GM03348 (cell line): ENCODE measurements around the gene FIZ1.
A peak's percentile ranks its signal among the peaks of the same experiment; 100 is the strongest.
"Not testable (repeated sequence)": the region's sequence is repeated elsewhere in the genome, so short reads cannot be mapped to it uniquely, and the experiment has no call there.

ENCODE experiments used
- DNase-seq: peaks from one replicate; pipeline ENCODE4 v3.0.0; 2012; ENCODE audit warnings: low spot score

FIZ1 gene

GRCh38 chr19:55594996-55595545, 4.2 kb downstream of the FIZ1 start:
- DNase-seq = no peak

- no peak for DNase-seq
Measured at GRCh38 chr19:55593096-55593772, 6.1 kb downstream of the FIZ1 start.

GRCh38 chr19:55592391-55593090, 6.8 kb downstream of the FIZ1 start:
- no peak for DNase-seq

- no peak for DNase-seq
Measured at GRCh38 chr19:55591555-55591954, 7.8 kb downstream of the FIZ1 start.

GRCh38 chr19:55590617-55591016, 8.7 kb downstream of the FIZ1 start:
- DNase-seq = no peak

GRCh38 chr19:55590109-55590508, 9.2 kb downstream of the FIZ1 start:
- no peak for DNase-seq

GRCh38 chr19:55588738-55589137, 10.6 kb downstream of the FIZ1 start:
- no peak for DNase-seq

- DNase-seq = peak; percentile 94
Measured at GRCh38 chr19:55586976-55587668, 12.2 kb downstream of the FIZ1 start.

GRCh38 chr19:55585658-55586339, 13.5 kb downstream of the FIZ1 start:
- peak; percentile 82 for DNase-seq

- DNase-seq = no peak
Measured at GRCh38 chr19:55584871-55585270, 14.4 kb downstream of the FIZ1 start.

GRCh38 chr19:55583897-55584296, 15.4 kb downstream of the FIZ1 start:
- DNase-seq = not testable (repeated sequence)

- DNase-seq = not testable (repeated sequence)
Measured at GRCh38 chr19:55582284-55582683, 17.0 kb downstream of the FIZ1 start.

GRCh38 chr19:55581823-55582223, 17.5 kb downstream of the FIZ1 start:
- no peak for DNase-seq

GRCh38 chr19:55581145-55581822, 18.0 kb downstream of the FIZ1 start:
- DNase-seq = no peak

- DNase-seq = peak; percentile 95
Measured at GRCh38 chr19:55580628-55581144, 18.6 kb downstream of the FIZ1 start, which contains the start of gene ZNF579. TSS of gene ZNF579 (minus strand) at chr19:55580848. CDS start at chr19:55579639, 1,209 bp downstream.

GRCh38 chr19:55579766-55580621, 19.3 kb downstream of the FIZ1 start:
- DNase-seq = peak; percentile 59

GRCh38 chr19:55578761-55579747, 20.3 kb downstream of the FIZ1 start:
- DNase-seq = peak; percentile 13

GRCh38 chr19:55578031-55578760, 21.1 kb downstream of the FIZ1 start:
- DNase-seq = no peak
